GM04504 (cell line): ENCODE measurements around the gene ZBTB45.
A peak's percentile ranks its signal among the peaks of the same experiment; 100 is the strongest.
"Not testable (repeated sequence)": the region's sequence is repeated elsewhere in the genome, so short reads cannot be mapped to it uniquely, and the experiment has no call there.

ENCODE experiments used
- DNase-seq: peaks from one replicate; pipeline ENCODE4 v3.0.0-alpha.2; 2012; ENCODE audit warnings: low read depth

ZBTB45 gene

GRCh38 chr19:58554494-58555368 lies 35.1 kb upstream of the ZBTB45 start, which contains the start of gene CHMP2A:
TSS of gene CHMP2A (minus strand) at chr19:58555105. CDS start at chr19:58554212, 893 bp downstream.
- DNase-seq = peak; percentile 92

GRCh38 chr19:58553799-58554493 lies 34.3 kb upstream of the ZBTB45 start:
- DNase-seq = no peak

DNA sequence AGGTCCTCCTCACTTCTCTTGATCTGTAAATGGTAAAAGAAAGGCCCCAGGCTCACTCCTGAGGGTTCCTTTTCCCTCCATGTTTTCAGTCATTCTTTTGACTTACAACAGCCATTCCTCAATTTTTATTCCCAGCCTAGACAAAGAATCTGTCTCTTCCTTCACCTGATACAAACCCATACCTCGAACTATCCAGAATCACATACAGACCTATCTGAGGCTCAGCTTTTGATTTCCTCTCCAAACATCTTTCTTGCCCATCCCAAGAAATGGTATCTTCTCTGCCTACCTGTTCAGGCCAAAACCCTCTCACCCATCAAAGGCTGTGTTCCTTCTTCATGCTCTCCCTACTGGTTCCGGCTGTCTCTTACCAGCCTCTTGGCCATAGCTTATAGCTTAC lies 33.0 kb upstream of the ZBTB45 start:
- no peak for DNase-seq

DNA sequence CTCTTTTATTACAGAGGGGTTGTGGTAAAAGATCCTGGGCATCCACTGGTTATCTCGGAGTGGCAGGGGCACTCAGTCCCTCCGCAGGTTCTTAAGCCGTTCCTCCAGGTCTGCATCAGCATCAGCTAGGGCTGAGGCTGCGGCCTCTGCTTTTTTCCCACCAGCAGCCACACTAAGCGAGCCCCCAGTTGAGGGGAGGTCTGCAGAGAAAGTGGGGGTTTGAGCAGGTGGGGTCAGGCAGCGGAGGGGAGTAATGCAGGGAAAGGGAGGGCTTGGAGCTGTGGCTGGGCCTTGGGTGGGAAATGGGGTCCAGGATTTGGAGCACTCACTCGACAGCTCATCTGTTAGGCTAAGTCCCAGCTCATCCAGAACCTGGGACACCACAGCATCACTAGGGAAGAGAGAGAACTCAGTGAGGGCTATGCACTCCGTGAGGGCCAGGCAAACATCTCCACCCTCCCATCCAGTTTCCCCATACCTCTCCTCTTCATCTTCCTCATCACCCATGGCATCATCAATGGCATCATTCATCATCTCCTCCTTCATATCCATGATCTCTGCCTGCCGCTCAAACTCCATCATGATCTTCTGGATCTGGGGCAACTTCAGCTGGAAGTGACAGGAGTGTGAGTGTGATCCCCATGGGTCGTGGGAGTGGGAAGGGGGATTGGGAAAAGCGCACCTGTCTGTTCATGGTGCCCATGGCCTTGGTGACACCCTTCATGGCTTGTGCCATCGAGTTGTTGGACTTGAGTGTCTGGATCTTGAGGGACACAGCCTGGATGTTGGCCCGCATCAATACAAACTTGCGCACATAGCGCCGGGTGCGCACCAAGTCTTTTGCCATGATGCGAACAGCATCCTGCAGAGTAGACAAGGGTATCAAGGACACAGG lies 32.2 kb upstream of the ZBTB45 start:
- DNase-seq = no peak

- DNase-seq = no peak
Observed at GRCh38 chr19:58551123-58551497, 31.5 kb upstream of the ZBTB45 start.

DNA sequence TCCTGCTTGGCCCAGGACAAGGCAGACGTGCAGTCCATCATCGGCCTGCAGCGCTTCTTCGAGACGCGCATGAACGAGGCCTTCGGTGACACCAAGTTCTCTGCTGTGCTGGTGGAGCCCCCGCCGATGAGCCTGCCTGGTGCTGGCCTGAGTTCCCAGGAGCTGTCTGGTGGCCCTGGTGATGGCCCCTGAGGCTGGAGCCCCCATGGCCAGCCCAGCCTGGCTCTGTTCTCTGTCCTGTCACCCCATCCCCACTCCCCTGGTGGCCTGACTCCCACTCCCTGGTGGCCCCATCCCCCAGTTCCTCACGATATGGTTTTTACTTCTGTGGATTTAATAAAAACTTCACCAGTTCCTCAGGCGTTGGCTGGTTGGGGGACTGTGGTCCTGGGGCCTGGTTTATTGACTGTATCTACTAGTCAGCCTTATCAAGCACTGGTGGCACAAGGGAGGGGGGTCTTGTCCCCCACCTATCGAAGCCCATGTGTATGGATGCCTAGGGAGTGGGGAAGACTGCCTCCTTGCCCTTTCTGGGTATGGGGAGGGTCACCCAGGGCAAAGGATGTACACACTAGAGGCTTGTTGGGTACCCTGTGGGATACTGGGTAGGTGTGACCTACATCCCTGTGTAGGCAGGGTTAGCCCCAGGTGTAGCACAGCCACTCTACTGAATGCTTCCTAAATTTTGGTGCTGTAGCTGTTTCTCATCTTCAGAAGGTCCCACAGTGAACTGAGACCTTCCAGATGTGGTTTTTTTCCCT lies 30.9 kb upstream of the ZBTB45 start:
- DNase-seq = no peak

GRCh38 chr19:58549664-58550361 lies 30.2 kb upstream of the ZBTB45 start:
- no peak for DNase-seq

- DNase-seq = no peak
Observed at GRCh38 chr19:58548859-58549663, 29.5 kb upstream of the ZBTB45 start.

- DNase-seq = no peak
Observed at GRCh38 chr19:58547323-58548312, 28.0 kb upstream of the ZBTB45 start.

DNA sequence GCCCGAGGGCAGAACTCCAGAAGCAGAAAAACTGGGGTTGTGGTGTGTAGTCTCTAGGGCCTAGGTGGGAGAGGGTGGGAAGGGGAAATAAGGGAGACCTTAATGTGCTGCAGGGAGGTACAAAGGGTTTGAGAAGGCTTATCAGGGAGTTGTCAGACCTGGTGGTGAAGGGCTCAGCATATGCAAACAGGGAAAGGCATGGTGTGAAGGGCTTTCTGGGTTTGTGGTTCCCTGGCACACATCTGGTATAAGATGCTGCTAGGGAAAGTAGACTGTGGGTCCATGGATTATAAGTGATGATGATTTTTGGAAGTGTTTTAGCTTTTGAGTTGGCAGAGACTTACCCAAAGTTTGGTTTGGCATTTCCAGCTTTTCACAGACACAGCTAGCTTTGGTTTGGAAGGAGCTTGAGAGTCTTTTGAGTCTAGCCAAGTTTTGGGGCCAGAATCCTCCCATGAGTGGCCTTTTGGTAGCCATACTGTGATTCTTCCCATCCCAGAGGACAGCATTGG lies 26.5 kb upstream of the ZBTB45 start:
- no peak for DNase-seq

- DNase-seq = no peak
Observed at GRCh38 chr19:58545286-58546018, 25.8 kb upstream of the ZBTB45 start.

- DNase-seq = no peak
Observed at GRCh38 chr19:58544591-58545285, 25.1 kb upstream of the ZBTB45 start.

DNA sequence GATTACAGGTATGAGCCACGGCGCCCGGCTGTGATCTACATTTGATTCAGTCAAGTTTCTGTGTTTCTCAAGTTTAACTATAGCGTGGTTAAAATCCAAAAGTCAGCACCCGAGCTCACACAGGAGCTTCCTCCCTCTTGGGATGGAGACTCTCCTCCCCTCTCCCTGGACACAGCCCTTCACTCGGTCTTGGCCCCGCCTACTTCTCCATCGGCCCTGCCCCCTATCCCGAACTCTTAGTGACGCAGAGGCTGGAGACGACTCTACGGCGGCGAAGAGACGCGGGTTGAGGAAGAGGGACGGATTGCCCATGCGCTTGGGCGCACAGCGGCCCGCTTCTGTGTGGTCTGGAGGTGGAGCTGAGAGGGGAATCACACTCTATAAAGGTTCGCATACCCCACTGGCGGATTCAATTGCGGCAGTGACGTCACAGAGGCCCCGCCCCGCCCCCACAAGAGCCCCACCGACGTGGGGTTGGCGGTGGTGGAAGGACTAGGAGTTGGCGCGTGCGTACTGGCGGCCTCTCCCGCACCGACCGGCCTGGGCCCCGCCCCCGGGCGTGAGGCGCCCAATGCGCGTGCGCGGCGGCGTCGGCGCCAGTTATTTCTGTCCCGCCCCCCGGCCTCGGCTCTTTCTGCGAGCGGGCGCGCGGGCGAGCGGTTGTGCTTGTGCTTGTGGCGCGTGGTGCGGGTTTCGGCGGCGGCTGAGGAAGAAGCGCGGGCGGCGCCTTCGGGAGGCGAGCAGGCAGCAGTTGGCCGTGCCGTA lies 24.4 kb upstream of the ZBTB45 start, which contains the start of gene TRIM28:
Gene TRIM28, plus strand, starts transcription at position 239 of the 765 bp plus-strand sequence. CDS start 694 bp downstream, outside the sequence.
- DNase-seq = peak; percentile 98

DNA sequence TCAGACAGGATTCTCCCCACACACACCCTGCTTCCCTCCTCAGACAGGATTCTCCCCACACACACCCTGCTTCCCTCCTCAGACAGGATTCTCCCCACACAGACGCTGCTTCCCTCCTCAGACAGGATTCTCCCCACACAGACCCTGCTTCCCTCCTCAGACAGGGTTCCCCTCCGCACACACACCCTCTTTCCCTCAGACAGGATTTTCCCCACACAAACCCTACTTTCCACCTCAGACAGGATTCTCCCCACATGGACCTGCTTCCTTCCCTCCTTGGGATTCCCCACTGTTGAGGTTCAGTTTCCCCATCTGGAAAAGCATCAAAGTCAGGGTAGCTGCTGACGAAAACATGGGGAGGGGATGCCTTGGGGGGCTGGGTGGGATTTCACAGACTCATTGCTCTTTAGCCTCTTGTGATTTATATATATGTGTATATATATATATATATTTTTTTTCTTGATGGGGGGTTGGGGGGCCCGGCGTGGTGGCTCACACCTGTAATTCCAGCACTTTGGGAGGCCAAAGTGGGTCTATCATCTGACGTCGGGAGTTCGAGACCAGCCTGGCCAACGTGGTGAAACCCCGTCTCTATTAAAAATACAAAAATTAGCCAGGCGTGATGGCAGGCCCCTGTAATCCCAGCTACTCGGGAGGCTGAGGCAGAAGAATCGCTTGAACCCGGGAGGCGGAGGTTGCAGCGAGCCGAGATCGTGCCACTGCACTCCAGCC lies 23.2 kb upstream of the ZBTB45 start:
- DNase-seq = not testable (repeated sequence)

DNA sequence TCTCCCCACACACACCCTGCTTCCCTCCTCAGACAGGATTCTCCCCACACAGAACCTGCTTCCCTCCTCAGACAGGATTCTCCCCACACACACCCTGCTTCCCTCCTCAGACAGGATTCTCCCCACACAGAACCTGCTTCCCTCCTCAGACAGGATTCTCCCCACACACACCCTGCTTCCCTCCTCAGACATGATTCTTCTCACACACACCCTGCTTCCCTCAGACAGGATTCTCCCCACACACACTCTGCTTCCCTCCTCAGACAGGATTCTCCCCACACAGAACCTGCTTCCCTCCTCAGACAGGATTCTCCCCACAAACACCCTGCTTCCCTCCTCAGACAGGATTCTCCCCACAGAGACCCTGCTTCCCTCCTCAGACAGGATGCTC lies 19.6 kb upstream of the ZBTB45 start:
- not testable (repeated sequence) for DNase-seq
